ENCODE results near the gene GBP5. TPM values are rescaled to one million over a fixed set of nuclear protein-coding genes. Genes with fewer than 3 reads are reported as not detected.
"Not testable (repeated sequence)": the region's sequence is repeated elsewhere in the genome, so short reads cannot be mapped to it uniquely, and the experiment has no call there.

Gene GBP5
- 26.4 TPM for total RNA-seq

- DNase-seq (ENCODE audit: low read depth in 2 of 3, low spot score in 2 of 3) = peak in 2 of 3 donors; percentile 70 to 86
Observed at GRCh38 chr1:89272269-89273041, at the start of gene GBP5. Gene GBP5 (minus strand): TSS chr1:89272860. CDS start chr1:89269555, 3,305 bp downstream.

DNA sequence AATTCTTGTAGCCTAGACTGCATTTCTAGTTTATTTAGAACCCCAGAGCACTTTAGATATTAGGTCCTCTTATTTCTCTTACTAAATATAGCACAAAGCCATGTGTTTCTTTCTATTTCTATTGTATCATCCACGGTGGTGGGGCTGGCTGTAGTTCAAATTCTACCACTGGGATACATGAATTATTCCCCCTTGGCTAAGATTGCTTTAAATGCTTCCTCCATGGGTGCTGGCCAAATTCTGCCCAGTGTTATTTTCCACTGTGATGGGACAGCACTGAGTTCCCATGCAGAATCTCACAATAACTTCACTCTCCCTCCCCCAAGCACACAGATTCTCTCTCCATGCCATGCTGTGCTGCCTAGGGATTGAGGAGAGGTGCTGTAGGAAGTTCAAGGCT, 49.7 kb upstream of the GBP5 start:
- DNase-seq (ENCODE audit: low read depth in 2 of 3, low spot score in 2 of 3) = no peak

GRCh38 chr1:89312572-89312971, 39.9 kb upstream of the GBP5 start:
- DNase-seq (ENCODE audit: low read depth in 2 of 3, low spot score in 2 of 3) = no peak

- DNase-seq (ENCODE audit: low read depth in 2 of 3, low spot score in 2 of 3) = no peak
Observed at GRCh38 chr1:89311757-89312156, 39.1 kb upstream of the GBP5 start.

DNA sequence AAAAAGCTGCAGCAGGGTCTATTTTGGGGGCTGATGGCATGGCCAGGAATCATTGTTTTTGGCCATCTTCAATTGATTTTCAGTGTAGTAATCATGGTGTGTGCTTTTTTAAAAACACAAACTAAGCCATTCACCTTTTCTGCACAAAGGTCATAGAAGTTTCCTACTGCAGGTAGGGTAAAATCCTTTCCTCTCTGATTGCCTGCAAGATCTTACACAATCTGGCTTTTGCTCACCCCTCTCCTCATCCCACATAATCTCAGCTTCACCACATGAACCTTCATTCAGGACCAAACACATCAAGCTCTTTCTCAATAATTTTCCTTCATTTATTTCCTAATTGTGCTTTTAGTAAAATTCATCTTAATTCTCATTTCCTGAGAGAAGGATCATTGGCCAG, 38.3 kb upstream of the GBP5 start:
- no peak for DNase-seq (ENCODE audit: low read depth in 2 of 3, low spot score in 2 of 3)

DNA sequence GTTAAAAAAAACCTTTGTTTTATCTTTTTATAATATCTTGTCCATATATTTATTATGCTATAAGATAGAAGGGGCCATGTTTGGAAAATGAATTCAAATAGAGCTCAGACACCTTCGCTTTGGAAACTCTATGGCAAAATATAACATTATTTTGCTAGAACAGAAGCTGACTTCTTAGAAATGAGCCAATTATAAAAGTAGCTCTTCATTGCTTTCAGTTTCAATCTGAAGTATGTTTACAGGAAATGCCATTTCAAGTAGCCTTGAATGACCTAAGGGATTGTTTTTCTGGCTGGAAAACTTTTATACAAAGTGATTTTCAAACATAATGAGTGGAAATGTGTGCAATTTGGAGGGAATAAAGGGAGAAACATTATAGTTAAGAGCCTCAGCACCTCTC, 37.8 kb upstream of the GBP5 start:
- peak in 1 of 3 donors; percentile 31 for DNase-seq (ENCODE audit: low read depth in 2 of 3, low spot score in 2 of 3)

- no peak for DNase-seq (ENCODE audit: low read depth in 2 of 3, low spot score in 2 of 3)
Observed at GRCh38 chr1:89309828-89310227, 37.2 kb upstream of the GBP5 start.

DNA sequence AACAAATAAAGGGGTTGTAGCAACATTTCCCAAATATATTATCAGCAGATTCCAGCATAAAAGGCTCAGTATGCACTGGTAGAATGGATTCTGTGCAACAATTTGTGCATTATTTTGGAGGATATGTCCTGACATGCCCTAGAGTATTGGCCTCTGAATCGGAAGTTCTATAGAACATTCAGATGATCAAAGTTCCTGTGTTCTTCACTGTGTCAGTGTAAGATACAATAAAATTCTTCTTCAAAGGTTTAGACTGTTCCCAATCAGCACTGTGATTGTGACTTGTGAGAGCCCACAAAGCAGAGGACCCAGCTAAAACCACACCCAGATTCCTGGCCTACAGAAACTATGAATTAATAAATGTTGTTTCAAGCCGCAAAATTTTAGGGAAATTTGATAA, 33.6 kb upstream of the GBP5 start:
- no peak for DNase-seq (ENCODE audit: low read depth in 2 of 3, low spot score in 2 of 3)

DNA sequence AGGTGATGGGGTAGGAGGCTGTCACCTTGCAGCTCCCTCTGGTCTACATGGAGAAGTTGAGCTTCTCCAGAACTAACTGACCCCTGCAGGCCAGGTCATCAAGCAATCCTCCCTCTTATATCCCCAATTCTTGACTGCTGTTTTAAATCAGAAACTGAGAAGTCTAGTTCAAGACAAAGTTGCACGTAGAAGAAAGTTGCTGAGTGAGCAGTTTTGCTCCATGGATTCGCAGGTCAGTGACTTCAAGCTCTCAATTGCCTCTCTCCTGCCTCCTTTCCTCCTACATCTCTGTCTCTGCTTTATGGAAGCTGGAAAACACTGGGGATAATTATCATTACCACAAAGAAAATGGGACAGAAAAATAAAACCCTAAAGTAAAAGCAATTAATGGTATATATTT, 32.8 kb upstream of the GBP5 start:
- DNase-seq (ENCODE audit: low read depth in 2 of 3, low spot score in 2 of 3) = no peak

- DNase-seq (ENCODE audit: low read depth in 2 of 3, low spot score in 2 of 3) = no peak
Observed at GRCh38 chr1:89304572-89305230, 32.0 kb upstream of the GBP5 start.

GRCh38 chr1:89302697-89303332, 30.2 kb upstream of the GBP5 start:
- DNase-seq (ENCODE audit: low read depth in 2 of 3, low spot score in 2 of 3) = no peak

GRCh38 chr1:89299739-89300463, 27.2 kb upstream of the GBP5 start:
- DNase-seq (ENCODE audit: low read depth in 2 of 3, low spot score in 2 of 3) = not testable (repeated sequence)

DNA sequence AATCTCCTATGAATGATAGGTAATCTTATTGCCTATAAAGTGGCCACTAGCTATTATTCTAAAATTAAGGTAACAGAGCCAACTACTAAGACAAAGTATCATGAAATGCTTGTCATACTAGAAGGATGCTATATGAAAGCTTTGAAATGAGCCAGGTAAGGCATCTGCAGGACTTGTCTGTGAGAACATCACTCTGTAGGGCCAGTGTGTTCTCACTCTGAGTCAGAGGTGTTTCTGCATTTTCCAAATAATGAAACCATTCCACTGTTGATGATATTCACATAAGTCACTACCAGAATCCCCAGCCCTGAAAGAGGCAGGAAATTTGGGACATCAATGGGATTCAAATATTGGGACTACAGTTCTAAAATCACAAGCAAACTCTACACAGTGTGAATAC, 25.8 kb upstream of the GBP5 start:
- DNase-seq (ENCODE audit: low read depth in 2 of 3, low spot score in 2 of 3) = no peak

GRCh38 chr1:89295187-89295586, 22.5 kb upstream of the GBP5 start:
- DNase-seq (ENCODE audit: low read depth in 2 of 3, low spot score in 2 of 3) = peak in 2 of 3 donors; percentile 42 to 58

DNA sequence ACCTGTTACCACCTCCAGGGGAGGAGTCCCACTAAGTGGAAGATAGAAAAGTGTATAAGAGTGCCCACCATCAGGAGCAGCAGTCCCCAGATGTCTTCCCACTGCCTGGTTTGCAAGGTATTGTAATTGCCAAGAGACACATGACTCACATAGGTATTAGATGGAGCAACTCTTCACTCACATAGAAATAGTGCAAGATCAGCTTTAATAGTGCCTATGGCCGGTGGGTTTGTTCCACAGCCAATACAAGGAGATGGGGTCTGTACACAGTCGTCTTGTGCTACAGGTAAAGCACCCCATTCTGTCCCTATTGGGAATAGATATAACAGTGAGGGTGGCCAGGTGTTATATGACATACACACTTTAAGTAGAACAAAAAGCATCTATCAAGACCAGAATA, 18.6 kb upstream of the GBP5 start:
- no peak for DNase-seq (ENCODE audit: low read depth in 2 of 3, low spot score in 2 of 3)

DNA sequence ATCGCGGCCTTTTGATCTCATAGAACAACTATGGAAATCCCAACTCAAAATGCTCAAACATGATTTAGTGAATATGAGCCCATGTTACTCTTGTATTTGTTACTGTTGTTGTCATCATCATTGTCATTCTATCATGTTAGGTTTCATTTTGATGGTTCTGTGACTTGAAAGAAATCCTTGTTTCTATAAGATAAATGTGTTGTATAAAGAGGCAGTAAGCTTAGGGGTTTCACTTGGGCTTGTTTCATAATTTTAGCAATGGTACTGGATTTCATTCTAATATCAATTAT, 15.3 kb upstream of the GBP5 start:
- no peak for DNase-seq (ENCODE audit: low read depth in 2 of 3, low spot score in 2 of 3)

- no peak for DNase-seq (ENCODE audit: low read depth in 2 of 3, low spot score in 2 of 3)
Observed at GRCh38 chr1:89287181-89288050, 14.8 kb upstream of the GBP5 start.

- DNase-seq (ENCODE audit: low read depth in 2 of 3, low spot score in 2 of 3) = peak in 1 of 3 donors; percentile 36
Observed at GRCh38 chr1:89286549-89287180, 14.0 kb upstream of the GBP5 start.

- DNase-seq (ENCODE audit: low read depth in 2 of 3, low spot score in 2 of 3) = no peak
Observed at GRCh38 chr1:89285745-89286380, 13.2 kb upstream of the GBP5 start.
